Adrenal gland (tissue), 12 donors: ENCODE results near the gene CAB39. TPM values are rescaled to one million over a fixed set of nuclear protein-coding genes. Genes with fewer than 3 reads are reported as not detected.

Experiments used
- DNase-seq, 7 donors: peaks; one replicate each; pipeline ENCODE4 v3.0.0-alpha.2; 2019 to 2020
- H3K27ac ChIP-seq, 5 donors: fragments of 200-600 bp; sonication (generic) in 4 of 5; 1 replicate in 3 of 5; 2 replicates in 2 of 5; pipeline versions ENCODE4 v1.5.1 to v1.8.0; 2016 to 2020; ENCODE audit warnings: mild to moderate bottlenecking in 1 of 5
- H3K27me3 ChIP-seq: fragments of 200-600 bp; 2 replicates; pipeline ENCODE4 v1.8.0; 2021
- H3K36me3 ChIP-seq, 2 donors: fragments of 200-600 bp; replicated peaks in 1 of 2; 1 replicate in 1 of 2; 2 replicates in 1 of 2; pipeline versions ENCODE4 v1.5.1 to v1.8.0; 2018 to 2022
- H3K4me1 ChIP-seq, 2 donors: fragments of 200-600 bp; replicated peaks in 1 of 2; 1 replicate in 1 of 2; 2 replicates in 1 of 2; pipeline versions ENCODE4 v1.5.1 to v1.8.0; 2018 to 2021
- H3K4me3 ChIP-seq, 4 donors: fragments of 200-600 bp; sonication (generic) in 3 of 4; one replicate each; pipeline ENCODE4 v1.5.1; 2016 to 2018
- H3K9me3 ChIP-seq, 3 donors: fragments of 200-600 bp; sonication (generic) in 1 of 3; replicated peaks in 1 of 3; 1 replicate in 2 of 3; 2 replicates in 1 of 3; pipeline versions ENCODE4 v1.5.1 to v1.8.0; 2016 to 2021
- CTCF ChIP-seq, 6 experiments: fragments of 450-650 bp in 4 of 6; fragments of 200-600 bp in 2 of 6; sonication (generic) in 1 of 6; IDR thresholded peaks; 1 replicate in 5 of 6; 2 replicates in 1 of 6; pipeline versions ENCODE4 v1.5.1 to v1.8.0; 2016 to 2021; ENCODE audit warnings: antibody characterized with exemption in 6 of 6, mild to moderate bottlenecking in 2 of 6, moderate library complexity in 1 of 6
- POLR2A ChIP-seq, 2 donors: fragments of 450-650 bp; IDR thresholded peaks; one replicate each; pipeline ENCODE4 v1.6.1; 2017; ENCODE audit warnings: antibody characterized with exemption in 2 of 2, mild to moderate bottlenecking in 2 of 2, moderate library complexity in 1 of 2
- WGBS, 4 donors: extraction: QIAGEN DNeasy Blood & Tissue Kit in 2 of 4; methylation state at CpG; one replicate each; pipeline versions ENCODE4 v1.1.5 to v1.1.7; 2013 to 2017; 5-methylcytosine and 5-hydroxymethylcytosine counted together
- intact Hi-C, 2 donors: fragments of 100-400 bp; cut with DNase I; formaldehyde crosslinking; loops; one replicate each; pipeline versions ENCODE4 v1.14.1 to v1.15.0; 2022 to 2023
- polyA plus RNA-seq, 3 donors: library from polyadenylated mRNA; stranded (reverse); fragments of 200-250 nt in 2 of 3; fragments of 350-450 nt in 1 of 3; fragmentation: Illumina TruSeq in 1 of 3; extraction: RNeasy Lipid Tissue Mini Kit (QIAGEN cat#74804) in 1 of 3; gene quantifications; one replicate each; pipeline ENCODE4 v1.2.3, GENCODE V29; 2013 to 2014
- total RNA-seq, 9 donors: library from RNA; depleted of rRNA in 4 of 9; stranded (reverse); fragments of >200 nt in 4 of 9; fragments of 120-200 nt in 1 of 9; fragmentation: NEBNext Ultra II Directional in 1 of 9; extraction: Animal tissue kit (Norgen Biotek cat#: 25700) in 1 of 9; gene quantifications; one replicate each; pipeline versions ENCODE4 v1.1.0 to v1.2.4, GENCODE V29; 2013 to 2023
- donor health status: healthy with polysubstance abuse.
- donor health status: Bipolar disorder and iron deficiency.
- donor health status: DM: yes; HTN: yes; CAD: no.
- donor health status: DM: no; HTN: no; CAD: no.
- donor health status: DM: no; HTN: no; CAD: no.
- donor health status: DM: yes; HTN: yes; CAD: no.

The CAB39 gene
- total and polyA plus RNA-seq, 12 donors, result 10.5 to 96.1 (median 55.5) TPM

DNA sequence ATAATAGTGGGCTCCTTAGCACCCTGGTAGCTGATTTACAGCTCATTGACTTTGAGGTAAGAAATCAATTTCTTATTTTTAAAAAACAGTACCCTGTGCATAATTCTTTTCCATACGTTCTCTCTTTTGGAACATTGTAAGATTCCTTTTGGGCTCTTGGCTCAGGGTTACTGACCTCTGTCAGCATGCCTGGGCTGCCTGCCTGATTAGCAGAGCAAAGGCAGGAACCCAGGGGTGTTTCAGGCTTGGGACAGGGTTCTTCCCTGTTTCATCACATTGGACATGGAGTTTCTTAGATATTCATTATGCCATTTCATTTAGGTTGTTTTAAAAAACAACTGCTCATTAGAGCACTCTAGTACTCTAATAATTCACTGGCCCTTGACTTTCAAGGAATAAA, 78.3 kb downstream of the CAB39 start:
- no peaks in the 10 kb centered on the region for H3K27me3 ChIP-seq
- DNase-seq, result no peak
- WGBS, 4 donors, result 78 to 100% (median 82%) methylated on average over 1 of the region's 1 CpG
- intact Hi-C loops, result loop anchor here in 1 of 2 donors (10.0 kb wide), 1 partner anchor 76 kb away; the partner anchor contains the start of gene CAB39
- H3K4me3 ChIP-seq, result no peak overlapping the region
- no peak overlapping the region for H3K27ac ChIP-seq
- H3K9me3 ChIP-seq, result no peaks in the 10 kb centered on the region
- TF ChIP-seq POLR2A (IDR thresholded peaks at IDR 0.05) (no peak), CTCF (IDR thresholded peaks at IDR 0.05) (no peak)
- no peaks in the 10 kb centered on the region for H3K36me3 ChIP-seq
- H3K4me1 ChIP-seq, result peaks cover 9 to 23% of the 10 kb centered on the region in 2 donors

DNA sequence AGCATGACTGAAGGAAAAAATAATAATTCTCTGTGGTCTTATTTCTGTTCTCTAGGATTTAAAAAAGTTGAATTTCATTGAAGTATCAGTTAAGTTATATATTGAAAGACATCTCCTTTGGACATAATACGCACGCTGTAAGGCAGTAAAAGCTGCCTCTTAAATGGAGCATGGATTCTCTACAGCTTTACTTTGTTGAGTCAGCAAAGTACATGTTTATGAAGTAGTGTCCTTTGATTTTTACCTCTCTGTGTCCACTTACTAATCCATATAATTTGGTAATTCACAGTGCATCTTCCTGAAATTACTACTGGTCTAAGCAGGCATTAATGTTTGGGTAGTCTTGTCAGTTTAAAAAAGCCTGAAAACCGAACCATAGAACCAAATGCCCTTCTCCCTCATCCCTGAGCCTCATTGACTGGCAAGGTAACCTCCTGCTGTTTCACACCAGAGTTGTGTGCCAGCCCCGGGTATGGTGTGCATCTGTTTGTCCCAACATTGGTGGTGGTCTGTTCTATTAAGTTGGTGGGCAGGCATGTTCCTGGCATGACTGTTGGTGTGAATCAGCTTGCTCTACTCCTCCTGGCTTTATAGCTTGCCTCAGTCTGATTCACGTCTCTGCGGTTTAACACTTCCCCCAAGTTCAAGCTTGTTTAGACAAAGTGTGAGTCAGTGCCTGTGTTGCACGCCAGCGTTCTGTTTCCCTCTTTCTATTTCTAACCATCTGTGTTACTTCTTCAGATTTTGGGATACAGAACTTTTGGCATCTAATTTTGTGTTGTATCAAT, 81.1 kb downstream of the CAB39 start:
- Histone ChIP-seq H3K27ac (peak overlapping the region in 4 of 5 donors; percentile 47 to 78 (median 65)), H3K36me3 (no peaks in the 10 kb centered on the region), H3K27me3 (no peaks in the 10 kb centered on the region), H3K9me3 (no peaks in the 10 kb centered on the region), H3K4me1 (peaks cover 9 to 42% of the 10 kb centered on the region in 2 donors), H3K4me3 (peak overlapping the region in 1 of 4 donors; percentile 12)
- WGBS, 4 donors, result 53 to 73% (median 65%) methylated on average over 8 of the region's 8 CpGs
- intact Hi-C loops, result loop anchor here in 1 of 2 donors (10.0 kb wide), 1 partner anchor 79 kb away; the partner anchor contains the start of gene CAB39
- DNase-seq, result peak; percentile 42 to 83 (median 73)
- TF ChIP-seq CTCF (IDR thresholded peaks at IDR 0.05) (no peak), POLR2A (IDR thresholded peaks at IDR 0.05) (peak in 1 of 2 donors; percentile 20)

DNA sequence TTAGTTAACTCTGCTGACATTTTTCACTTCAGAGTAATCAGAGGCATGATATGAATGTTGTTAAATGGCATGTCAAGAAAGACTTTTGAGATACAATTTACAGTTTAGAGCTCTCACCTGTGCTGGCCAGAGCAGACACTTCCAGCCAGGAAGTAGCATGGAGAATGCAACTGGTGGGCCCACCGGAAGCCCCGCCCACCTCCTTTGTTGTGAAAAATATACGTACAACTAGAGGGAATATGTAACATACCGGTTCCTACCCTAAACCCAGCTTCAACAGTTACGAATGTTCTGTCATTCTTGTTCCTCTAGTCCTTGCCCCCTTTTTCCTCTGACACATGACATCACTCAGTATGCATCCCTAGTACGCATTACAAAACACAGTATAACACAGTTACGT, 81.9 kb downstream of the CAB39 start:
- WGBS, 4 donors, result 81 to 84% (median 82%) methylated on average over 7 of the region's 7 CpGs
- TF ChIP-seq CTCF (IDR thresholded peaks at IDR 0.05) (no peak), POLR2A (IDR thresholded peaks at IDR 0.05) (no peak)
- intact Hi-C loops, result loop anchor here in 1 of 2 donors (10.0 kb wide), 1 partner anchor 80 kb away; the partner anchor contains the start of gene CAB39
- Histone ChIP-seq H3K4me1 (peaks cover 9 to 44% of the 10 kb centered on the region in 2 donors), H3K9me3 (no peaks in the 10 kb centered on the region), H3K36me3 (peaks cover 0 to 6% of the 10 kb centered on the region in 2 donors), H3K27ac (peak overlapping the region in 3 of 5 donors; percentile 10 to 78 (median 72)), H3K4me3 (peak overlapping the region in 1 of 4 donors; percentile 12), H3K27me3 (no peaks in the 10 kb centered on the region)
- DNase-seq, result no peak

- Histone ChIP-seq H3K27me3 (no peaks in the 10 kb centered on the region), H3K4me1 (peaks cover 9 to 44% of the 10 kb centered on the region in 2 donors), H3K4me3 (no peak overlapping the region), H3K9me3 (no peaks in the 10 kb centered on the region), H3K27ac (no peak overlapping the region), H3K36me3 (peaks cover 0 to 20% of the 10 kb centered on the region in 2 donors)
- intact Hi-C loops, result loop anchor here in 1 of 2 donors (10.0 kb wide), 1 partner anchor 81 kb away; the partner anchor contains the start of gene CAB39
- no peak for DNase-seq
- 86 to 89% (median 87%) methylated on average over 4 of the region's 4 CpGs for WGBS, 4 donors
- no peak for TF ChIP-seq CTCF (IDR thresholded peaks at IDR 0.05)
Measured at GRCh38 chr2:230795856-230796255, 83.2 kb downstream of the CAB39 start.
